Neuronal stem cell (in vitro differentiated cells): ENCODE data around the gene PSMD6.

ENCODE experiments used
- DNase-seq: peaks from one replicate; pipeline ENCODE4 v3.0.0-alpha.2; 2013; ENCODE audit warnings: low spot score
- H2AFZ ChIP-seq: one replicate; pipeline ENCODE4 v1.6.1; 2013; ENCODE audit warnings: mild to moderate bottlenecking, low read length, inconsistent platforms
- H2AK5ac ChIP-seq: 2 replicates; pipeline ENCODE4 v1.6.1; 2013; ENCODE audit warnings: low read depth, mild to moderate bottlenecking, inconsistent platforms, low read length, moderate library complexity, mixed read lengths
- H2BK120ac ChIP-seq: 2 replicates; pipeline ENCODE4 v1.6.1; 2013; ENCODE audit warnings: low read depth, mild to moderate bottlenecking, inconsistent platforms, low read length, moderate library complexity, mixed read lengths
- H2BK12ac ChIP-seq: one replicate; pipeline ENCODE4 v1.6.1; 2013; ENCODE audit warnings: low read length, inconsistent platforms
- H2BK15ac ChIP-seq: 2 replicates; pipeline ENCODE4 v1.6.1; 2013; ENCODE audit warnings: mild to moderate bottlenecking, low read length, inconsistent platforms, mixed read lengths
- H2BK5ac ChIP-seq: one replicate; pipeline ENCODE4 v1.6.1; 2013; ENCODE audit warnings: inconsistent platforms, mild to moderate bottlenecking, low read length, moderate library complexity
- H3K14ac ChIP-seq: one replicate; pipeline ENCODE4 v1.6.1; 2013; ENCODE audit warnings: low read length, inconsistent platforms
- H3K18ac ChIP-seq: 2 replicates; pipeline ENCODE4 v1.6.1; 2013; ENCODE audit warnings: low read length, inconsistent platforms
- H3K23ac ChIP-seq: 2 replicates; pipeline ENCODE4 v1.6.1; 2013; ENCODE audit warnings: low read depth, mild to moderate bottlenecking, mixed read lengths, low read length, inconsistent platforms; ENCODE audit not compliant: poor library complexity
- H3K27ac ChIP-seq: replicated peaks from 3 replicates; pipeline ENCODE4 v1.5.1; 2013; ENCODE audit warnings: low read length, inconsistent platforms
- H3K27me3 ChIP-seq, 3 experiments: 2 replicates each; pipeline ENCODE4 v1.6.1; 2013; ENCODE audit warnings: low read length in 3 of 3, mild to moderate bottlenecking in 2 of 3, inconsistent platforms in 1 of 3, low read depth in 1 of 3, mixed read lengths in 1 of 3, moderate library complexity in 1 of 3; ENCODE audit not compliant: control insufficient read depth in 3 of 3, insufficient read depth in 3 of 3
- H3K36me3 ChIP-seq, 2 donors: replicated peaks in 1 of 2; 2 replicates each; pipeline ENCODE4 v1.6.1; 2013; ENCODE audit warnings: low read length in 2 of 2; ENCODE audit not compliant: control insufficient read depth in 2 of 2, insufficient read depth in 2 of 2
- H3K4ac ChIP-seq: 2 replicates; pipeline ENCODE4 v1.6.1; 2013; ENCODE audit warnings: inconsistent platforms, mild to moderate bottlenecking, low read length, moderate library complexity
- H3K4me1 ChIP-seq, 2 donors: 1 replicate in 1 of 2; 2 replicates in 1 of 2; pipeline ENCODE4 v1.6.1; 2013; ENCODE audit warnings: low read length in 2 of 2, low read depth in 1 of 2; ENCODE audit not compliant: control insufficient read depth in 2 of 2, insufficient read depth in 1 of 2
- H3K4me2 ChIP-seq: one replicate; pipeline ENCODE4 v1.6.1; 2013; ENCODE audit warnings: mild to moderate bottlenecking, low read length, inconsistent platforms; ENCODE audit not compliant: insufficient read depth, poor library complexity, severe bottlenecking
- H3K4me3 ChIP-seq, 2 donors: 2 replicates each; pipeline ENCODE4 v1.5.1; 2013; ENCODE audit warnings: low read length in 2 of 2, mild to moderate bottlenecking in 2 of 2, inconsistent platforms in 1 of 2, moderate library complexity in 1 of 2
- H3K79me1 ChIP-seq: one replicate; pipeline ENCODE4 v1.6.1; 2013; ENCODE audit warnings: low read depth, mild to moderate bottlenecking, inconsistent platforms, low read length, moderate library complexity
- H3K9ac ChIP-seq: one replicate; pipeline ENCODE4 v1.6.1; 2013; ENCODE audit warnings: mild to moderate bottlenecking, low read depth, low read length, inconsistent platforms; ENCODE audit not compliant: poor library complexity
- H3K9me3 ChIP-seq, 2 donors: replicated peaks in 1 of 2; 2 replicates each; pipeline versions ENCODE3 to v1.6.1; 2013; ENCODE audit warnings: low read length in 2 of 2, mild to moderate bottlenecking in 2 of 2, inconsistent platforms in 1 of 2, low read depth in 1 of 2, mixed read lengths in 1 of 2, moderate library complexity in 1 of 2; ENCODE audit not compliant: control insufficient read depth in 2 of 2, insufficient read depth in 1 of 2
- H4K8ac ChIP-seq: one replicate; pipeline ENCODE4 v1.6.1; 2013; ENCODE audit warnings: low read depth, mild to moderate bottlenecking, inconsistent platforms, low read length, moderate library complexity
- H4K91ac ChIP-seq: one replicate; pipeline ENCODE4 v1.6.1; 2013; ENCODE audit warnings: low read length, low read depth, mild to moderate bottlenecking, inconsistent platforms; ENCODE audit not compliant: poor library complexity
- WGBS, 2 donors: extraction: QIAGEN DNeasy Blood & Tissue Kit; methylation state at CpG; one replicate each; pipeline ENCODE4 v1.1.7; 2013; ENCODE audit warnings: missing lambda C conversion rate in 2 of 2, mixed read lengths in 1 of 2; ENCODE audit not compliant: insufficient read length in 2 of 2, insufficient replicate concordance in 1 of 2; ENCODE audit errors: extremely low coverage in 2 of 2; 5-methylcytosine and 5-hydroxymethylcytosine counted together

The PSMD6 gene

GRCh38 chr3:64059484-64060175 lies 36.3 kb upstream of the PSMD6 start:
- Histone ChIP-seq H2BK5ac (no peak overlapping the region), H3K4me1 (peaks cover 4 to 18% of the 10 kb centered on the region in 2 donors), H3K14ac (no peak overlapping the region), H2BK12ac (no peak overlapping the region), H4K91ac (no peak overlapping the region), H3K4ac (no peak overlapping the region), H2BK120ac (no peak overlapping the region), H3K9me3 (no peaks in the 10 kb centered on the region), H3K4me2 (no peak overlapping the region), H3K9ac (no peak overlapping the region), H3K27ac (no peak overlapping the region), H3K4me3 (no peak overlapping the region), H3K36me3 (no peaks in the 10 kb centered on the region), H3K79me1 (no peaks in the 10 kb centered on the region), H2AK5ac (no peak overlapping the region), H2AFZ (no peak overlapping the region), H3K18ac (no peak overlapping the region), H2BK15ac (no peak overlapping the region), H3K23ac (no peak overlapping the region), H3K27me3 (no peaks in the 10 kb centered on the region), H4K8ac (no peak overlapping the region)
- no CpG with 5 or more reads among the region's 3 CpGs for WGBS, 2 donors
- DNase-seq = no peak

GRCh38 chr3:64058566-64058965 lies 35.3 kb upstream of the PSMD6 start:
- no peak overlapping the region for H3K27ac ChIP-seq
- H3K23ac ChIP-seq = no peak overlapping the region
- H3K4ac ChIP-seq = no peak overlapping the region
- H3K14ac ChIP-seq = no peak overlapping the region
- WGBS, 2 donors = no CpG with 5 or more reads among the region's 4 CpGs
- no peak overlapping the region for H2BK12ac ChIP-seq
- H2BK120ac ChIP-seq = no peak overlapping the region
- H4K8ac ChIP-seq = no peak overlapping the region
- H2BK5ac ChIP-seq = no peak overlapping the region
- H2BK15ac ChIP-seq = no peak overlapping the region
- H2AK5ac ChIP-seq = no peak overlapping the region
- no peak overlapping the region for H2AFZ ChIP-seq
- no peak overlapping the region for H3K4me2 ChIP-seq
- H3K27me3 ChIP-seq = no peaks in the 10 kb centered on the region
- H3K36me3 ChIP-seq = no peaks in the 10 kb centered on the region
- H3K9me3 ChIP-seq = no peaks in the 10 kb centered on the region
- no peak for DNase-seq
- no peak overlapping the region for H3K18ac ChIP-seq
- peaks cover 3 to 14% of the 10 kb centered on the region in 2 donors for H3K4me1 ChIP-seq
- no peak overlapping the region for H3K4me3 ChIP-seq
- no peak overlapping the region for H3K9ac ChIP-seq
- H3K79me1 ChIP-seq = no peaks in the 10 kb centered on the region
- no peak overlapping the region for H4K91ac ChIP-seq

GRCh38 chr3:64057231-64057630 lies 33.9 kb upstream of the PSMD6 start:
- Histone ChIP-seq H3K27me3 (no peaks in the 10 kb centered on the region), H3K9me3 (no peaks in the 10 kb centered on the region), H2BK12ac (no peak overlapping the region), H4K91ac (no peak overlapping the region), H2AFZ (no peak overlapping the region), H3K23ac (no peak overlapping the region), H3K4ac (no peak overlapping the region), H2AK5ac (no peak overlapping the region), H3K4me1 (peaks cover 4 to 5% of the 10 kb centered on the region in 2 donors), H3K9ac (no peak overlapping the region), H2BK5ac (no peak overlapping the region), H3K14ac (no peak overlapping the region), H2BK120ac (no peak overlapping the region), H3K27ac (no peak overlapping the region), H3K18ac (no peak overlapping the region), H3K79me1 (no peaks in the 10 kb centered on the region), H3K4me3 (no peak overlapping the region), H4K8ac (no peak overlapping the region), H2BK15ac (no peak overlapping the region), H3K36me3 (no peaks in the 10 kb centered on the region), H3K4me2 (no peak overlapping the region)
- DNase-seq = no peak
- no CpG with 5 or more reads among the region's 4 CpGs for WGBS, 2 donors

DNA sequence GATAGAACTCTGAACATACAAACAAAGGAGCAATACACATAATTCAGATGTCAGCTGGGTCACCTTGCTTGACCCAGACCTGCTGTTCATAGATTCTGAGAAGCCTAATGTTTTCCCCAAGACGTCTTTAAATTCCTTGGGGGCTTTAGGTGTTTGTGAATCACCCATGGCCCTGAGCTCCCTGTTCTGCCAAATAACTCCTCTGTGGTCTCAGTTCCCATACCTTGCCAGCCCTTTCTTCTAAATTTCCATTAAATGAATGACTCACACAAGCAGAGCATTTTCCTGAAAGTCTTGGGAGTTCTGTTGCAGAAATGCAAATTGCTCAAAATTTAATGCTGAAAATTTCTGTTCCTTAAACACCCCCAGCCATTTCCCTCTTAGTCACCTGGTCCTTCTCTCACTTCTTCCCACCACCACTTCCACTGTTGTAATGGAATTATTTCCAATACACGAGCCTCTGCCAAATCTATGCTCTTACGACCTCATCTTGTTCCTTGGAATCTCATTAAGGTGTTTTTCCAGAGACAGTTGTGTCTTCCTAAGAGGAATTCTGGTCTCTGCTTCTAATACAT lies 33.4 kb upstream of the PSMD6 start:
- Histone ChIP-seq H3K18ac (no peak overlapping the region), H3K4ac (no peak overlapping the region), H2AFZ (no peak overlapping the region), H3K79me1 (no peaks in the 10 kb centered on the region), H4K91ac (no peak overlapping the region), H3K27ac (no peak overlapping the region), H2AK5ac (no peak overlapping the region), H2BK15ac (no peak overlapping the region), H3K4me2 (no peak overlapping the region), H4K8ac (no peak overlapping the region), H3K9ac (no peak overlapping the region), H3K4me3 (no peak overlapping the region), H3K4me1 (peaks cover 4 to 5% of the 10 kb centered on the region in 2 donors), H3K27me3 (no peaks in the 10 kb centered on the region), H3K9me3 (no peaks in the 10 kb centered on the region), H3K14ac (no peak overlapping the region), H3K36me3 (no peaks in the 10 kb centered on the region), H3K23ac (no peak overlapping the region), H2BK12ac (no peak overlapping the region), H2BK120ac (no peak overlapping the region), H2BK5ac (no peak overlapping the region)
- no CpG with 5 or more reads among the region's 3 CpGs for WGBS, 2 donors
- no peak for DNase-seq
